Hypothalamus (tissue), 51 donors: ENCODE data around the gene TAGLN.
A peak's percentile ranks its signal among the peaks of the same experiment; 100 is the strongest.
"Not testable (repeated sequence)": the region's sequence is repeated elsewhere in the genome, so short reads cannot be mapped to it uniquely, and the experiment has no call there.

ENCODE experiments used
- DNase-seq, 51 donors: peaks; one replicate each; lab custom pipeline; 2025; lab: John Stamatoyannopoulos, UW

Gene TAGLN

DNA sequence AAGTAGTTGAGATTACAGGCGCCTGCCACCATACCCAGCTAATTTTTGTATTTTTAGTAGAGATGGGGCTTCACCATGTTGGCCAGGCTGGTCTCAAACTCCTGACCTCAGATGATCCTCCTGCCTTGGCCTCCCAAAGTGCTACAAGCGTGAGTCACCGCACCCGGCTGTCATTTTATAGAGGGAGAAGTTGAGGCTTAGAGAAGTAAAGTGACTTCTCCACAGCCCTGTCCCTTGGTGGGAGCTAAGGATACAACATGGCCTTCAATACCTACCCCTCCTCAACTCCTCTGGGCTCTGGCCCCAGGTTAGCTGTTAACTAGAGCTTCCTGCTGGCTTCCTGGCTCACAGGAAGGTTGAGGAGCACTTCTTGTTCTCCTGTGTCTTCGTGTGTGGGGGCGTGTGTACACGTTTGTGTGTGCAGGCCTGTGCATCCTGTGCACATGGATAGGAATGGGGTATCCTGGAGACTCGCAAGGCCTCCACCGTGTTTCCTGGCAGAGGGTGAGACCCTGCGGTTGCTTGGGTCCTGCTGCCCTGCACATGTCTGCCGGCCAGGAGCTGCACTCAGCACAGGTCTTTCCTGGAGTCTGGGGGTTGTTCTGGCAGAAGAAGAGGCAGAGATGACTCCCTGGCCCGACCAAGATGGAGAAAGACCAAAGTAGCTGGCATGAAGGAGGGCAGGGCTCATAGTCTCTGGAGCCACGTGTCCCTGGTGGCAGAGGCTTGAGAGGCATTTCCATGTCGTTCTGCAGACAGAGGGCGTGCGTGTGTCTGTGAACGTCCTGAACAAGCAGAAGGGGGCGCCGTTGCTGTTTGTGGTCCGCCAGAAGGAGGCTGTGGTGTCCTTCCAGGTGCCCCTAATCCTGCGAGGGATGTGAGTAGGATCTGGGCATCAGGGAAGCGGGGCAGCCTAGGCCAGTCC lies 18.2 kb upstream of the TAGLN start:
- DNase-seq = peak in 42 of 51 donors; percentile 11 to 84 (median 58)

DNA sequence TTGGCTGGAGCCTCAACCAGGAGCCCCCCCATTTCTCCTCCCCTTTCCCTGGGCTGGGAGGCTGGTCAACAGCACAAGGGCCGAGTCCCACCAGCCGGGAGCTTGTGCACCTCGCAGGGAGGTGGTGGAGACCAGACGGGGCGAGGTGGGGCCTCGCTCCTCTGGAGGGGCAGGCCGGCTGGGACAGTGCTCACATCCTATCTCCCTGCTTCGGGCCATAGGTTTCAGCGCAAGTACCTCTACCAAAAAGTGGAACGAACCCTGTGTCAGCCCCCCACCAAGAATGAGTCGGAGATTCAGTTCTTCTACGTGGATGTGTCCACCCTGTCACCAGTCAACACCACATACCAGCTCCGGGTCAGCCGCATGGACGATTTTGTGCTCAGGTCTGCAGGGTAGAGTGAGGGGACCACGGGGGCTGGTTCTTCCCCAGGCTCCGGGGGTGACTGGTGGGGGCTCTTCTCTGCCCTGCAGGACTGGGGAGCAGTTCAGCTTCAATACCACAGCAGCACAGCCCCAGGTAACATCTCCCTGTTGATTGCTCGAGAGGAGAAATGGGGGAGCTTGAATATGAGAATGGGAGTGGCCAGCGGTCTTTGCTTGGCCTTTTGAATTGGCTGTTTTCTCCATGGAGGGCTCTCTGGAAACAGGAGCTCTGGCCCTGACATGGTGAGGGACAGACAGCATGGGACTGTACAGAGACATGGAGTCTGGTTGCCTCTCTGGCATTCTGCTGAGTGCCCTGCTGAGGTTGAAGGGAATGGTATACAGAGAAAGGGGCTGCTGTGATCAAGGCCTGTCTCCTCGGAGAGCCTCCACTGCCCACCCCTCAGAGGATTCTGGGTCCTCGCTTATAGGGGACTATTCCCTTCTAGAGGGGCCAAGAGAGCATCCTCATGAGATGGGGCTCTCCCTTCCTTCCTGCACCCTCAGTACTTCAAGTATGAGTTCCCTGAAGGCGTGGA lies 17.3 kb upstream of the TAGLN start:
- no peak for DNase-seq

DNA sequence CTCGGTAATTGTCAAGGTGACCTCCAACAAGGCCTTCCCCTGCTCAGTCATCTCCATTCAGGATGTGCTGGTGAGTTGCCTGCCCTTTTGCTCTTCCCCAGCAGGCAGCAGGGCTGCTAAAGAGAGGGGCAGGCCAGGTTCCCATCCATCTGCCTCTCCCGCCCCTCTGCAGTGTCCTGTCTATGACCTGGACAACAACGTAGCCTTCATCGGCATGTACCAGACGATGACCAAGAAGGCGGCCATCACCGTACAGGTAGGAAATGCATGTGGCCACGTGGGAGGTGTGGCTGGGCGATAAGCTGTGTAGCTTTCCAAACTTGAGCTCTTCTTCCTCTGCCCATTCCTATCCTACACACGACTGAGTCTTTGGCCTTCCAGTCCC lies 16.6 kb upstream of the TAGLN start:
- DNase-seq = no peak

DNA sequence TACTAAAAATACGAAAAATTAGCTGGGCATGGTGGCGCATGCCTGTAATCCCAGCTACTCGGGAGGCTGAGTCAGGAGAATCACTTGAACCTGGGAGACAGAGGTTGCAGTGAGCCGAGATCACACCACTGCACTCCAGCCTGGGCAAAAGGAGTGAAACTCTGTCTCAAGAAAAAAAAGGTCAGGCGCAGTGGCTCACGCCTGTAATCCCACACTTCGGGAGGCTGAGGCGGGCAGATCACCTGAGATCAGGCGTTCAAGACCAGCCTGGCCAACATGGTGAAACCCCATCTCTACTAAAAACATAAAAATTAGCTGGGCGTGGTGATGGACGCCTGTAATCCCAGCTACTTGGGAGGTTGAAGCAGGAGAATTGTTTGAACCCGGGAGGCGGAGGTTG lies 16.0 kb upstream of the TAGLN start:
- not testable (repeated sequence) for DNase-seq

DNA sequence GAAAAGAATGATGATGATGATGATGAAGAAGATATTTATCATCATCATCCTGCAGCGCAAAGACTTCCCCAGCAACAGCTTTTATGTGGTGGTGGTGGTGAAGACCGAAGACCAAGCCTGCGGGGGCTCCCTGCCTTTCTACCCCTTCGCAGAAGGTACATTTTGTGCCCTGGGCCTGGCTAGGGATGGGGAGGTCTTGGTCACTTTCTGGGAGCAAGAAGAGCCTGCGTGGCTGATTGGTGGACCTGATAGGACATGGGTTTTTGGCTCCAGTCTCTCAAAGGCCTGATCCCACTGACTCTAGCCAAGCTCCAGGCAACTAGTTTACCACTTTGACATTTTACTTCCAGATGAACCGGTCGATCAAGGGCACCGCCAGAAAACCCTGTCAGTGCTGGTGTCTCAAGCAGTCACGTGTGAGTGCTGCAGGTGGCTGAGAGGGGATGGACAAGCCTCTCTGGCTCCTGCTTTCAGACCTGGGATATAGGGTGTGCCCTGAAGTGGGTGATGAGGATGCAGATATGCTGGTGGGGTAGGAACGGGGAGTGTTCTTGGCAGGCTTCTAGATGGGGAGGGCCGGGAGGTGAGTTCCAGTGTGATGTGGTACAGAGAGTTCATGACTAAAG lies 15.3 kb upstream of the TAGLN start:
- no peak for DNase-seq

DNA sequence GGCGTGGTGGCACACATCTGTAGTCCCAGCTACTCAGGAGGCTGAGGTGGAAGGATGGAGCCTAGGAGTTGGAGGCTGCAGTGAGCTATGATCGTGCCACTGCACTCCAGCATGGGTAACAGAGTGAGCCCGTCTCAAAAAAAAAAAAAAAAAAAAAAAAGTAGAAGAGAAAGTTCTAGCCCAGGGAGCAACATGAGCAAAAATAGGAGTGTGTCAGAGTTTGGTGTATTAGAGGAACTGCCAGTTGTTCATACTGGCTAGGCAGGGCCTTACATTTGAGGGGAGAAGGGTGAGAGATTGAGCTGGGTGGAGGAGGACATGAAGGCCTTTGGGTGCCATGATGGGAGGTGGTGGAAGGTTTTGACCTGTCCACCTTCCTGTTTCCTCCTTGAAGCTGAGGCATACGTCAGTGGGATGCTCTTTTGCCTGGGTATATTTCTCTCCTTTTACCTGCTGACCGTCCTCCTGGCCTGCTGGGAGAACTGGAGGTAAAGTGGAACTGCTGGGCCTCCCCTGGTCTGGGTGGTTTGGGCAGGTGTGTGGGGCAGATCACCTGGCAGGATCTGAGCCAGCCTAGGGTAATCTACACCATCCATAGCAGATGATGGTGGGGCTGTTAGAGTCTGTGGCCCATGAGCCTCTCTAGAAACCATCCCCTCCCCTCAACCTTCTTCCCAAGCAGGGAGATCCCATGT lies 13.3 kb upstream of the TAGLN start:
- no peak for DNase-seq

DNA sequence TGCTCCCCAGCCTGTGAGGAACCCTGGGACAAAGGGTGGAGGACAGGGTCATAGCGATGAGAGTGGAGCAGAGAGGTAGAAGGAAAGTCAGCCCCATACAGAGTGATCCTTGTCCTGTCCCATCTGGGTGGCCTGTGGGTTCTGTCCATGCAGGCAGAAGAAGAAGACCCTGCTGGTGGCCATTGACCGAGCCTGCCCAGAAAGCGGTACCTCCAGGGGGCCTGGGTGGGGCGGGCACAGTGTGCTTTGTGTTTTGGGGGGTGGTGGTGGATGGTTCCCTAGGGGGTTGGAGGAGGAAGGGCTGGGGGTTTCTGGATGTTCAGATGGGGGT lies 12.8 kb upstream of the TAGLN start:
- no peak for DNase-seq

DNA sequence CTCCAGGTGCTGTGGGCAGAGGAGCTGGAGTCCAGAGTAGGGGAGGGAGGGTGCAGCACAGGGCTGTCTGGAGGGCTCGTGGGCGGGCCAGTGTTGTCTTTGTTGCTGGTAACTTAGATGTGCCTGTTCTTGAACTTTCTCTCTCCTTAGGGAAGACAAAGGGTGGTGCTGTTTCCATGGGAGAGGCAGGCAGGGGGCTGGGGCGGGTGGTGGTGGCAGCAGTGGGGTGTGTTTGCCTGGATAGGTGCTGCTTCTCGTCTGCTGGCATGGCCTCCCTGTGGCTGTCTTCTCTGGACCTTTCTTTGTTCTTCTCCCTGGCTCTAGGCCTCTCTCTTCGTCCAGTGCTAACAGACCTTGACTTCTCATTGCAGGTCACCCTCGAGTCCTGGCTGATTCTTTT lies 12.2 kb upstream of the TAGLN start:
- DNase-seq = no peak

DNA sequence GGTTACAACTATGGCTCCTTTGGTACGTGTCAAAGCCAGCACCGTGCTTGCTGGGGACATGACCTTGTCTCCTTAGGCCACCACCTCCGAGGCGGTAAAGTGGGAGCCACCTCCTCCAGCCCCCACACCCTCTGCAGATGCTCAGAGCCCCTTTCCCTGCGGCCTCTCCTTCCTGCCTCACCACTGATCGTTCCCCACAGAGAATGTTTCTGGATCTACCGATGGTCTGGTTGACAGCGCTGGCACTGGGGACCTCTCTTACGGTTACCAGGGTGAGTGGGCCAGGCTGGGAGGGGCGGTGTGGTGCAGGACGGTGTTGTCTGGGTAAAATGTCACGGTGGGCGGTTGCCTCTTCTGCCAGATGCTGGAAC lies 11.8 kb upstream of the TAGLN start:
- DNase-seq = no peak

DNA sequence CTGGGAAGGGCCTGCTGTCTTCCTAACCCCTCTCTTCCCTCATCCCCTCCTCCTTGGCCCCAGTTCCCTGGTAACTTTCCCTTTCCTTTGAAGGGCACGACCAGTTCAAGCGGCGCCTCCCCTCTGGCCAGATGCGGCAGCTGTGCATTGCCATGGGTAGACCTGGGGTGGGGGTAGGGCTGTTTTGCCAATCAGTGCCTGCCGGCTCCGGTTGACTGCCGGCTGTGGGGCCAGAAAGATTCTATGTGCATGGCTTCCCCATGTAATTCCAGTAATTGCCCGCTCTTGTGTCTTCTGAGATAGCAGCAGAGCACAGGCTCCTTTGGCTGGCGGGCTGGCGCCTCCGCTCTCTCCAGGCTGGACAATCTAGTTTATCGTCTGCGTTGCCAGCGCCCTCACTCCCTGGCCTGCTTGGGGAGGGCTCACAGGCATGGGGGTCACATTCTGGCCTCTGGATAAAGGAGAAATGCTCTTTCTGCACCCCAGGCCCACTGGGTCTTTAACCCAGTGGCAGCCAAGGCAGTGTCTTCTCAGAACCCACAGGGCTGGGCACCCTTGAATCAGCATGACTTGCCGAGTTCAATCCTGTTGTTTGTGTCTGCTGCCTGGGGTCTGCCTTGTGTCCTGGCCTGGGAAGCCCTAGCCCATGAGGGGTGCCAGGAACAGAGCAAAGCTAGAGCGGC lies 11.2 kb upstream of the TAGLN start:
- DNase-seq = no peak

DNA sequence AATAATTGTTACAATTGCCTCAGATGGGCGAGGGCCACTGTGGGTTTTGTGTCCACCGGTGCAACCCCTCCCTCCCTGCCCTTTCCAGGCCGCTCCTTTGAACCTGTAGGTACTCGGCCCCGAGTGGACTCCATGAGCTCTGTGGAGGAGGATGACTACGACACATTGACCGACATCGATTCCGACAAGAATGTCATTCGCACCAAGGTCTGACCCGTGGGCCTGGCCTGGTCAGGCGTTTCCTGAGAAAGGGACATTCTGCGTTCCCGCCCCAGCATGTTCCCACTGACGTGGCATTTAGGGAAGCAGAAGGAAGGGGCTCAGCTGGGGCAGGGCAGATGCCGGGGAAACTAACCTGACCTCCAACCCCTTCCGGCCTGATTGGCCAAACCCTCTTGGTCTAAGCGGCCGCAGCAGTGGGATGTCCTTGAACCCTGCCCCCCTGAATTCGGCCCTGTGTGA lies 10.5 kb upstream of the TAGLN start:
- DNase-seq = no peak

DNA sequence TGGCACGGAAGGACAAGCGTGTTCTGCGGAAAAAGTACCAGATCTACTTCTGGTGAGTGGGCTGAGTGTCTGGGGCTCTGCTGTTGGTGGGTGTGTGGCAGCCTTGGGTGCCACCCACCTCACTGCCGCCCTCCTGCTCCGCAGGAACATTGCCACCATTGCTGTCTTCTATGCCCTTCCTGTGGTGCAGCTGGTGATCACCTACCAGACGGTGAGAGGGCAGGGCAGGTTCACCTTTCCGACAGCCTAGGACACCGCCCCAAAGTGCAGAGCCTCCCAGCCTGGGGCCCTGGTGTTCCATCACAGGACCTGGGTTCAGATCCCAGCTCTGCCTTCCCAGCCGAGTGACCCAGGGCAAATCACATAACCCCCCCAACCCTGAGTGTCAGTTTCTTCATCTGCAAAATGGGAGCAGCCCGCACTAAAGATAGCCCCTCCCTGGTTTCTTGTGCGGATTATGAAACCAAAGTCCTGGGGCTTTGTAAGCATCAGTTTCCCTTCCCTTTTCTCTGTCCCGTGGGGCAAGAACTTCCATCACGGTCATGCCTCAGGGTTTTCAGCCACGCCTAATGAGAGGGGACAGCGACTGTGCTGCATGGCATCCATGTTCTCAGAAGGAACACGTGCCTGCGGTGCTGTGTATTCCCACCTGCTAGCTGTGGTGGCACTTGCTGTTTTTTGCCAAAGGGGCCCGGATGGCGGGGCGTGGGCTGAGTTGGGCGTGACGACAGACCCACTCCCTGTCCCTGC lies 9.8 kb upstream of the TAGLN start:
- peak in 1 of 51 donors; percentile 22 for DNase-seq

DNA sequence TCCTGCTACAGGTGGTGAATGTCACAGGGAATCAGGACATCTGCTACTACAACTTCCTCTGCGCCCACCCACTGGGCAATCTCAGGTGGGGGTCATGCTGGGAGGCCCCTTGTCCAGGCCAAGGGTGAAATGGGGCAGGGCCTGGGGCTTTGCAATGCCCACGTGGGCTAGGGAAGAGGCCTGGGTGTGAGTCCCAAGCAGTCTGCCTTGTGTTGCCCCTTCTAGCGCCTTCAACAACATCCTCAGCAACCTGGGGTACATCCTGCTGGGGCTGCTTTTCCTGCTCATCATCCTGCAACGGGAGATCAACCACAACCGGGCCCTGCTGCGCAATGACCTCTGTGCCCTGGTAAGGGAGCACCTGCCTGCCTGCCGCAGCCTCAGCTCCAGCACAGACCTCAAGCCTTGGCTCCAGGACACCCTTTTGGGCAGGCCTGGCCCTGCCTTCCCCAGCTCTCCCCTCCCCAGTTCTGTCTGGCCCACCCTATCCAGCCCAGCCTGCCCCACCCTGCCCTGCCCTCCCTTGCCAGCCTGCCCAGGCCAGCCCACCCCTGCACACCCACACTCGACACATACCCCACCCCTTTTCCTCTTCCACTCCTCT lies 9.1 kb upstream of the TAGLN start:
- DNase-seq = no peak

DNA sequence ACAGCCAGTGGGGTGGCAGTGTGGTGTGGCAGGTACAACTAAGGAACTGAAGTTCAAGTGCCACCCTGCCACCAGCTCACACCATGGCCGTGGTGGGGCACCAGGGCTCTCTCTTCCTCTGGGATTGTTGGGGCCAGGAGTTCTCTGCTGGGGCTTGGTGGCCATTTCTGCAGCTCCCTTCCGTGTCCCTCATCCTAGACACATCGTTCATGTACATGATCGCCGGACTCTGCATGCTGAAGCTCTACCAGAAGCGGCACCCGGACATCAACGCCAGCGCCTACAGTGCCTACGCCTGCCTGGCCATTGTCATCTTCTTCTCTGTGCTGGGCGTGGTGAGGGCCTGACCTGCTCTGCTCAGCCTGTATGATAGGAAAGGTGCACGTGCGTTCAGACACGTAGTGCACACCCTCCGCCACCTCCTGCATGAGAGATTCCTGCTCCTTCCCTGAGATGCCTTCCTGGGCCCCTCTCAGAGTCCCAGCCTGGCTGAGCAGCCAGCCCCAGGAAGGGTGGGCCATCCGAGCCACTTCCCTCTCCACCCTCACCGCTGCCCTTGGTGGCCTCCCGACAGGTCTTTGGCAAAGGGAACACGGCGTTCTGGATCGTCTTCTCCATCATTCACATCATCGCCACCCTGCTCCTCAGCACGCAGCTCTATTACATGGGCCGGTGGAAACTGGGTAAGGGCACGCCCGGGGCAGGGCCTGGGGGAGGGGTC lies 7.3 kb upstream of the TAGLN start:
- no peak for DNase-seq

DNA sequence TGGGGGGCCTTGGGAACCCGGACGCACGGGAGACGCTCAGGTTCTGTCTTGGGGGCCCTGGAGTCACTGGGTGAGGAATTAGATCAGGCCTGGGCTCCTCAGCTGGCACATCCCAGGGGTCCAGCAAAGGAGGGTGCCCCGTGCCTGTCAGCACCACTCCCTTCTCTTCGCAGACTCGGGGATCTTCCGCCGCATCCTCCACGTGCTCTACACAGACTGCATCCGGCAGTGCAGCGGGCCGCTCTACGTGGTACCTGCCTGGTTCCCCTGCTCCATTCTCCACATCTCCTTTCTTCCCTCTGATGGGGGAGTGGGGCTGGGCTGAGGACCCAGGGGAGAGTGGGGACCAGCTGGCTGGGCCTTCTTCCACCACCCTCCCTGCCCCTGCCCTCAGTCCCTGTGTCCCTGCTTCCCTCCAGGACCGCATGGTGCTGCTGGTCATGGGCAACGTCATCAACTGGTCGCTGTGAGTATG lies 6.7 kb upstream of the TAGLN start:
- DNase-seq = no peak

DNA sequence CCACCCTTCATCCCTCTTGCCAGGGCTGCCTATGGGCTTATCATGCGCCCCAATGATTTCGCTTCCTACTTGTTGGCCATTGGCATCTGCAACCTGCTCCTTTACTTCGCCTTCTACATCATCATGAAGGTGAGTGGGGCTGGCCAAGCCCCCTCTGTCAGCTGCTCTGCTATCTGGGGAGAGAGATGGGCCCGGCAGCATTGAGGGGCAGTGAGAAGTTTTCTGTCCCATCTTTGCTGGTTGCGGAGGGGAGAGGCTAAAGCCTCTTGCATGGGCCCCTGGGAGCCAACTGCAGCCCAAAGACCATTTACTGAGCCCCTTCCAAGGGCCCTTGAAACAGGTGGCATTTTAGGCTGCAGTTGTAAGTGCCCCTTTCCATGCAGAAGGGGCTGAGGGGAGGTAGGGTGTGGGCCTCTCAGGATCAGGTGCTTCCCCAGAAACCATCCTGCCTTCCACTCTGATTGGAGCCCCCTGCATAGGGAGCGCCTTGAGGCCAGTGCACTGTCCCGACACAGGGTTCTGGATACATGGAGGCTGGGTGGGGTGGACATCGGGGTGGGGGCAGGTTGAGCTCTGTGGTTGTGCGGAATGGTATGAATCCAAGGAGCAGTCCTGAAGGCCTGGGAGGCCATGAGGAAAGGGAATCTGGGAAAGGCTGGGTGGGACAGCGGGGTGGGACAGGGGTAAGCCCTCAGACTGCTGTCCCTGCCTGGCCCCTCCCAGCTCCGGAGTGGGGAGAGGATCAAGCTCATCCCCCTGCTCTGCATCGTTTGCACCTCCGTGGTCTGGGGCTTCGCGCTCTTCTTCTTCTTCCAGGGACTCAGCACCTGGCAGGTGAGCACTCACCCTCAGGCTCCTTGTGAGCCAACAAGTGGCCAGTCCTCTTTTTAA lies 5.8 kb upstream of the TAGLN start:
- no peak for DNase-seq

DNA sequence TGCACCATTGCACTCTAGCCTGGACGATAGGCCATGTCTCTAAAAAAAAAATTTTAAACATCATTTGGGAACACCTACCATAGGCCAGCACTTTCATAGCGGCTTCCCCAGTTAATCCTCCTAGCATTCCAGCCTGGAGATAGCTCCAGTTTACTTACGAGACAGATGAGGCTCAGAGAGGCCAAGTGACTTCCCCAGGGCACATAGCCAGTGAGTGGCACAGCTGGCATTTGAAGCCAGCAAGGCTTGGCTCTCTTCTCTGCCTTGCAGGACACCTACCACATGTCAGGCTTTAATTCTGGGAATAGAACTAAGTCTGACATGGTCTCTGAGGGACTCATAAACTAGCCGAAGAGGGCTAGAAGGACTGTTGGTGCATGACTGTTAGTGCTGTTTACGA lies 4.9 kb upstream of the TAGLN start:
- DNase-seq = no peak
